HEK293 (cell line): ENCODE results near the gene ZFC3H1.

Source experiments
- CTCF ChIA-PET: fragments of 350-600 bp; formaldehyde crosslinking; extraction: SDS; loops from one replicate; lab custom pipeline; 2021; ENCODE audit warnings: antibody characterized with exemption; lab: Yijun Ruan, JAX
- POLR2A ChIA-PET: fragments of 300-600 bp; formaldehyde crosslinking; extraction: SDS; loops from one replicate; lab custom pipeline; 2020; ENCODE audit warnings: antibody characterized with exemption, inconsistent platforms; lab: Yijun Ruan, JAX
- H3K27ac ChIP-seq: fragments of 200-500 bp; sonication (Bioruptor generic); 2 replicates; pipeline ENCODE4 v1.5.1; 2014; ENCODE audit warnings: low read depth, low read length, control low read depth, inconsistent platforms; ENCODE audit errors: extremely low read depth
- H3K36me3 ChIP-seq, 2 experiments: fragments of 200-500 bp in 1 of 2; sonication (Bioruptor generic) in 1 of 2; 1 replicate in 1 of 2; 2 replicates in 1 of 2; pipeline ENCODE4 v1.5.1; 2014 to 2017; ENCODE audit warnings: inconsistent platforms in 2 of 2, low read length in 2 of 2; ENCODE audit not compliant: control insufficient read depth in 2 of 2, insufficient read depth in 1 of 2
- H3K4me1 ChIP-seq: fragments of 200-500 bp; sonication (Bioruptor generic); 2 replicates; pipeline ENCODE4 v1.5.1; 2014; ENCODE audit warnings: mild to moderate bottlenecking, low read length, inconsistent platforms; ENCODE audit not compliant: control insufficient read depth, insufficient read depth
- H3K4me3 ChIP-seq: 2 replicates; pipeline ENCODE4 v1.5.1; 2011; ENCODE audit warnings: low read depth, mild to moderate bottlenecking, control low read depth, low read length, moderate library complexity
- H3K9me3 ChIP-seq: fragments of 200-500 bp; sonication (Bioruptor generic); 2 replicates; pipeline ENCODE4 v1.5.1; 2014; ENCODE audit warnings: low read depth, low read length, inconsistent platforms; ENCODE audit not compliant: control insufficient read depth, insufficient read depth
- BCL11B ChIP-seq: fragments of 450-650 bp; formaldehyde crosslinking; IDR thresholded peaks from 2 replicates; pipeline ENCODE4 v1.5.1; 2016; ENCODE audit warnings: low read depth, missing biosample characterization, missing genetic modification characterization
- EGR2 ChIP-seq: fragments of 450-650 bp; formaldehyde crosslinking; IDR thresholded peaks from 2 replicates; pipeline ENCODE4 v1.5.1; 2016; ENCODE audit warnings: low read depth, missing biosample characterization, missing genetic modification characterization
- INSM2 ChIP-seq: fragments of 450-650 bp; formaldehyde crosslinking; IDR thresholded peaks from 2 replicates; pipeline ENCODE4 v1.5.1; 2016; ENCODE audit warnings: missing biosample characterization, missing genetic modification characterization
- MEIS1 ChIP-seq: sonication (generic); formaldehyde crosslinking; IDR thresholded peaks from 2 replicates; pipeline ENCODE4 v1.8.1; 2022; ENCODE audit warnings: missing genetic modification reagents, mild to moderate bottlenecking, borderline replicate concordance
- OSR2 ChIP-seq: fragments of 450-650 bp; formaldehyde crosslinking; IDR thresholded peaks from 2 replicates; pipeline ENCODE4 v1.5.1; 2016; ENCODE audit warnings: missing biosample characterization, missing genetic modification characterization
- PRDM4 ChIP-seq: fragments of 450-650 bp; formaldehyde crosslinking; IDR thresholded peaks from 2 replicates; pipeline ENCODE4 v1.5.1; 2017; ENCODE audit warnings: missing biosample characterization, missing genetic modification characterization
- SALL2 ChIP-seq: fragments of 450-650 bp; formaldehyde crosslinking; IDR thresholded peaks from 2 replicates; pipeline ENCODE4 v1.5.0; 2017; ENCODE audit warnings: missing biosample characterization, mild to moderate bottlenecking, missing genetic modification characterization, borderline replicate concordance
- YY1 ChIP-seq: fragments of 450-650 bp; formaldehyde crosslinking; IDR thresholded peaks from 2 replicates; pipeline ENCODE4 v1.5.1; 2018; ENCODE audit warnings: missing biosample characterization, missing genetic modification characterization
- ZBTB21 ChIP-seq: fragments of 450-650 bp; formaldehyde crosslinking; IDR thresholded peaks from 2 replicates; pipeline ENCODE4 v1.5.1; 2017; ENCODE audit warnings: missing biosample characterization, missing genetic modification characterization
- ZBTB8A ChIP-seq: fragments of 450-650 bp; formaldehyde crosslinking; IDR thresholded peaks from 2 replicates; pipeline ENCODE4 v1.5.1; 2016; ENCODE audit warnings: missing biosample characterization, missing genetic modification characterization
- ZNF133 ChIP-seq: fragments of 450-650 bp; formaldehyde crosslinking; IDR thresholded peaks from 2 replicates; pipeline ENCODE4 v1.5.1; 2016; ENCODE audit warnings: missing biosample characterization, missing genetic modification characterization
- ZNF169 ChIP-seq: fragments of 450-650 bp; formaldehyde crosslinking; IDR thresholded peaks from 2 replicates; pipeline ENCODE4 v1.5.1; 2016; ENCODE audit warnings: missing biosample characterization, missing genetic modification characterization
- ZNF2 ChIP-seq: fragments of 450-650 bp; formaldehyde crosslinking; IDR thresholded peaks from 2 replicates; pipeline ENCODE4 v1.5.1; 2016; ENCODE audit warnings: missing biosample characterization, missing genetic modification characterization
- ZNF211 ChIP-seq: fragments of 450-650 bp; formaldehyde crosslinking; IDR thresholded peaks from 2 replicates; pipeline ENCODE4 v1.5.1; 2016; ENCODE audit warnings: low read depth, missing biosample characterization, missing genetic modification characterization
- ZNF266 ChIP-seq: fragments of 450-650 bp; formaldehyde crosslinking; IDR thresholded peaks from 2 replicates; pipeline ENCODE4 v1.5.1; 2016; ENCODE audit warnings: missing biosample characterization, missing genetic modification characterization, low read depth
- ZNF311 ChIP-seq: fragments of 450-650 bp; formaldehyde crosslinking; IDR thresholded peaks from 2 replicates; pipeline ENCODE4 v1.5.1; 2017; ENCODE audit warnings: missing biosample characterization, missing genetic modification characterization, borderline replicate concordance
- ZNF362 ChIP-seq: fragments of 450-650 bp; formaldehyde crosslinking; IDR thresholded peaks from 2 replicates; pipeline ENCODE4 v1.5.1; 2016; ENCODE audit warnings: missing biosample characterization, missing genetic modification characterization
- ZNF529 ChIP-seq: fragments of 450-650 bp; formaldehyde crosslinking; IDR thresholded peaks from 2 replicates; pipeline ENCODE4 v1.5.1; 2017; ENCODE audit warnings: missing genetic modification characterization, missing biosample characterization; ENCODE audit not compliant: insufficient replicate concordance
- ZNF549 ChIP-seq: fragments of 450-650 bp; IDR thresholded peaks from 2 replicates; pipeline ENCODE4 v1.5.1; 2018; ENCODE audit warnings: missing biosample characterization, missing genetic modification characterization, mild to moderate bottlenecking, inconsistent platforms, moderate library complexity
- ZNF664 ChIP-seq: fragments of 450-650 bp; formaldehyde crosslinking; IDR thresholded peaks from 2 replicates; pipeline ENCODE4 v1.5.1; 2016; ENCODE audit warnings: missing biosample characterization, missing genetic modification characterization
- TF ChIP-seq, protein P1 (sequence below): fragments of 450-650 bp; formaldehyde crosslinking; conservative IDR thresholded peaks from 2 replicates; pipeline ENCODE4 v1.5.1; 2016; ENCODE audit warnings: low read depth, missing biosample characterization, missing genetic modification characterization

ZFC3H1 gene

GRCh38 chr12:71626768-71627167, 36.9 kb downstream of the ZFC3H1 start (continued):
- TF ChIP-seq ZNF169 (tag by site-specific recombination): no peak
- no peak for TF ChIP-seq ZBTB21 (tag by site-specific recombination)
- TF ChIP-seq BCL11B: peak; percentile 69; the same call in 1 of the 2 replicates
- TF ChIP-seq INSM2 (tag by site-specific recombination): peak; percentile 82
- TF ChIP-seq PRDM4 (tag by site-specific recombination): peak; percentile 76; the same call in 1 of the 2 replicates
- no peak for TF ChIP-seq MEIS1 (CRISPR knock-in tag)
- TF ChIP-seq OSR2 (tag by site-specific recombination): peak; percentile 94
- TF ChIP-seq ZNF133 (tag by site-specific recombination): no peak
- no peak for TF ChIP-seq ZNF266 (tag by site-specific recombination)
- no peak for TF ChIP-seq YY1 (tag by site-specific recombination)

DNA sequence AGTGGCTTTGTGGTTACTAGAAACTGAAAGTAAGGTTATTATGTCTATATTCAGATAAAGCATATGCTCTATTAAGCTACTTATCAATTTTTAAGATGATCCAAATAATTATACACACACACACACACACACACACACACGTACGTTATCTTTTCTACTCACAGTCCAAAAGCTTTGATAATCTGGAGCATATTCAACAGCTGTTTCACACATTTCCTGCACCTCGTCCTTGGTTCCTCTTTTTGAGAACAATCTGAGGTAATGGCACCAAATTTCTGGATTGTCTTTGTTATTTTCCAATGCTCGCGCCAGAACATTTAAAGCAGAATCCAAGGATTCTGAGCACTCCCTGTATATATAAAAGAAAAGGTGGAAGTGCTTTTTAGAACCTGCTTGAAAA, 37.5 kb downstream of the ZFC3H1 start:
- H3K9me3 ChIP-seq: no peaks in the 10 kb centered on the region
- ChIA-PET CTCF (interaction anchor here (1.5 to 3.3 kb wide), 2 partner anchors 10 to 210 kb away, joined by 4 to 20 read pairs; no protein-coding TSS in a partner anchor), POLR2A (no interaction called here)
- no peak overlapping the region for H3K4me3 ChIP-seq
- TF ChIP-seq ZNF211 (tag by site-specific recombination): no peak
- TF ChIP-seq EGR2 (tag by site-specific recombination): no peak
- TF ChIP-seq ZNF664 (tag by site-specific recombination): no peak
- no peak for TF ChIP-seq ZNF549 (tag by site-specific recombination)
- TF ChIP-seq, protein P1, sequence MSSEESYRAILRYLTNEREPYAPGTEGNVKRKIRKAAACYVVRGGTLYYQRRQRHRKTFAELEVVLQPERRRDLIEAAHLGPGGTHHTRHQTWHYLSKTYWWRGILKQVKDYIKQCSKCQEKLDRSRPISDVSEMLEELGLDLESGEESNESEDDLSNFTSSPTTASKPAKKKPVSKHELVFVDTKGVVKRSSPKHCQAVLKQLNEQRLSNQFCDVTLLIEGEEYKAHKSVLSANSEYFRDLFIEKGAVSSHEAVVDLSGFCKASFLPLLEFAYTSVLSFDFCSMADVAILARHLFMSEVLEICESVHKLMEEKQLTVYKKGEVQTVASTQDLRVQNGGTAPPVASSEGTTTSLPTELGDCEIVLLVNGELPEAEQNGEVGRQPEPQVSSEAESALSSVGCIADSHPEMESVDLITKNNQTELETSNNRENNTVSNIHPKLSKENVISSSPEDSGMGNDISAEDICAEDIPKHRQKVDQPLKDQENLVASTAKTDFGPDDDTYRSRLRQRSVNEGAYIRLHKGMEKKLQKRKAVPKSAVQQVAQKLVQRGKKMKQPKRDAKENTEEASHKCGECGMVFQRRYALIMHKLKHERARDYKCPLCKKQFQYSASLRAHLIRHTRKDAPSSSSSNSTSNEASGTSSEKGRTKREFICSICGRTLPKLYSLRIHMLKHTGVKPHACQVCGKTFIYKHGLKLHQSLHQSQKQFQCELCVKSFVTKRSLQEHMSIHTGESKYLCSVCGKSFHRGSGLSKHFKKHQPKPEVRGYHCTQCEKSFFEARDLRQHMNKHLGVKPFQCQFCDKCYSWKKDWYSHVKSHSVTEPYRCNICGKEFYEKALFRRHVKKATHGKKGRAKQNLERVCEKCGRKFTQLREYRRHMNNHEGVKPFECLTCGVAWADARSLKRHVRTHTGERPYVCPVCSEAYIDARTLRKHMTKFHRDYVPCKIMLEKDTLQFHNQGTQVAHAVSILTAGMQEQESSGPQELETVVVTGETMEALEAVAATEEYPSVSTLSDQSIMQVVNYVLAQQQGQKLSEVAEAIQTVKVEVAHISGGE (tag by site-specific recombination): no peak
- peaks cover 18% of the 10 kb centered on the region; the same call in 1 of the 2 replicates for H3K4me1 ChIP-seq
- 0 out of 2 replicates have a peak overlapping the region, but pooled peaks have one; percentile 1 for H3K27ac ChIP-seq
- H3K36me3 ChIP-seq: peaks cover 70 to 87% of the 10 kb centered on the region in 2 experiments

DNA sequence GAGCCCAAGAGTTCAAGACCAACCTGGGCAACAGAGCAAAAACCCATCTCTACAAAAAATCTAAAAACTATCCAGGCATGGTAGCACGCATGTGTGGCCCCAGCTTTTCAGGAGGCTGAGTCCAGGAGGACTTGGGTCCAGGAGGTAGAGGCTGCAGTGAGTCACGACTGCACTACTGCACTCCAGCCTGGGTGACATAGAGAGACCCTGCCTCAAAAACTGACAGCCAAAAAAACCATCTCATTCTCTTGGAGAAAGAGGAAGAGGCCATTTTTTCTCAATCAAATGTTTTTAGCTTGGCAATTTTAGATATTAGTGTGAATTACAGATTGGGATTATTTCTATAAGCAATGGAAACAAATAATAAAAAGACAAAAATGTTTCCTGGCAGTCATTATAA, 38.2 kb downstream of the ZFC3H1 start:
- no peak overlapping the region for H3K4me3 ChIP-seq
- TF ChIP-seq ZNF2 (tag by site-specific recombination): no peak
- no peak for TF ChIP-seq ZNF529 (tag by site-specific recombination)
- no peak for TF ChIP-seq ZBTB8A (tag by site-specific recombination)
- TF ChIP-seq SALL2 (tag by site-specific recombination): no peak
- TF ChIP-seq ZNF311 (tag by site-specific recombination): no peak
- no peak for TF ChIP-seq ZNF362 (tag by site-specific recombination)
- H3K27ac ChIP-seq: no peak overlapping the region
- peaks cover 18% of the 10 kb centered on the region; the same call in 1 of the 2 replicates for H3K4me1 ChIP-seq
- ChIA-PET POLR2A (no interaction called here), CTCF (interaction anchor here (3.3 kb wide), 1 partner anchor 11 kb away, joined by 20 read pairs; no protein-coding TSS in a partner anchor)
- H3K36me3 ChIP-seq: peaks cover 67 to 88% of the 10 kb centered on the region in 2 experiments
- H3K9me3 ChIP-seq: no peaks in the 10 kb centered on the region
